ENCODE data around the gene ACOT13. TPM values are rescaled to one million over a fixed set of nuclear protein-coding genes. Genes with fewer than 3 reads are reported as not detected.

Gene ACOT13
- total and polyA plus RNA-seq, 2 donors (not counting 1 experiment from before 2014, with no cell fraction given), result 12.2 to 26.4 TPM

GRCh38 chr6:24650365-24650764 lies 16.5 kb upstream of the ACOT13 start:
- Histone ChIP-seq H3K4me3 (replicated peaks in 1 of 4; ENCODE audit: control extremely low read depth in 1 of 4, insufficient read depth in 1 of 4, low read depth in 3 of 4, low read length in 4 of 4) (no peak overlapping the region), H4K20me1 (ENCODE audit: control insufficient read depth, extremely low read depth, insufficient read depth, low read length) (no peaks in the 10 kb centered on the region), H3K27ac (ENCODE audit: insufficient read depth, low read length) (no peak overlapping the region), H3K9me3 (ENCODE audit: control insufficient read depth, insufficient read depth, low read depth, low read length) (no peaks in the 10 kb centered on the region), H3K27me3 (ENCODE audit: control insufficient read depth, insufficient read depth, low read length) (no peaks in the 10 kb centered on the region), H3K4me2 (ENCODE audit: extremely low read depth, insufficient read depth, low read length) (no peak overlapping the region), H2AFZ (ENCODE audit: low read length) (no peak overlapping the region), H3K9ac (ENCODE audit: insufficient read depth, low read length) (no peak overlapping the region), H3K4me1 (ENCODE audit: control insufficient read depth, extremely low read depth, insufficient read depth, low read length) (no peaks in the 10 kb centered on the region), H3K79me2 (ENCODE audit: control insufficient read depth, insufficient read depth, low read length) (no peaks in the 10 kb centered on the region), H3K36me3 (ENCODE audit: control insufficient read depth, insufficient read depth, low read length) (peaks cover 3% of the 10 kb centered on the region)
- TF ChIP-seq EZH2 (IDR thresholded peaks at IDR 0.05; ENCODE audit: low read length, missing control alignments), result no peak
- TF ChIP-seq CTCF (conservative IDR thresholded peaks at IDR 0.05 in 1 of 2, IDR thresholded peaks at IDR 0.05 in 1 of 2; ENCODE audit: low read depth in 1 of 2, low read length in 2 of 2), result no peak
- DNase-seq (ENCODE audit: low read depth in 2 of 2), result no peak

GRCh38 chr6:24655215-24655614 lies 11.7 kb upstream of the ACOT13 start:
- no peak for DNase-seq (ENCODE audit: low read depth in 2 of 2)
- TF ChIP-seq EZH2 (IDR thresholded peaks at IDR 0.05; ENCODE audit: low read length, missing control alignments) (no peak), CTCF (conservative IDR thresholded peaks at IDR 0.05 in 1 of 2, IDR thresholded peaks at IDR 0.05 in 1 of 2; ENCODE audit: low read depth in 1 of 2, low read length in 2 of 2) (no peak)
- Histone ChIP-seq H3K9ac (ENCODE audit: insufficient read depth, low read length) (no peak overlapping the region), H3K9me3 (ENCODE audit: control insufficient read depth, insufficient read depth, low read depth, low read length) (no peaks in the 10 kb centered on the region), H3K4me3 (replicated peaks in 1 of 4; ENCODE audit: control extremely low read depth in 1 of 4, insufficient read depth in 1 of 4, low read depth in 3 of 4, low read length in 4 of 4) (no peak overlapping the region), H4K20me1 (ENCODE audit: control insufficient read depth, extremely low read depth, insufficient read depth, low read length) (no peaks in the 10 kb centered on the region), H2AFZ (ENCODE audit: low read length) (no peak overlapping the region), H3K4me1 (ENCODE audit: control insufficient read depth, extremely low read depth, insufficient read depth, low read length) (no peaks in the 10 kb centered on the region), H3K27ac (ENCODE audit: insufficient read depth, low read length) (no peak overlapping the region), H3K79me2 (ENCODE audit: control insufficient read depth, insufficient read depth, low read length) (no peaks in the 10 kb centered on the region), H3K36me3 (ENCODE audit: control insufficient read depth, insufficient read depth, low read length) (peaks cover 5% of the 10 kb centered on the region), H3K4me2 (ENCODE audit: extremely low read depth, insufficient read depth, low read length) (no peak overlapping the region), H3K27me3 (ENCODE audit: control insufficient read depth, insufficient read depth, low read length) (no peaks in the 10 kb centered on the region)

- no peak overlapping the region for H3K4me2 ChIP-seq (ENCODE audit: extremely low read depth, insufficient read depth, low read length)
- H3K9ac ChIP-seq (ENCODE audit: insufficient read depth, low read length), result no peak overlapping the region
- peak overlapping the region; percentile 54 for H3K27ac ChIP-seq (ENCODE audit: insufficient read depth, low read length)
These were observed 8.0 kb upstream of the ACOT13 start for GRCh38 chr6:24658573-24659560.

More at GRCh38 chr6:24658573-24659560, 8.0 kb upstream of the ACOT13 start:
- peak; percentile 11 to 89 for DNase-seq (ENCODE audit: low read depth in 2 of 2)
- no peak for TF ChIP-seq CTCF (conservative IDR thresholded peaks at IDR 0.05 in 1 of 2, IDR thresholded peaks at IDR 0.05 in 1 of 2; ENCODE audit: low read depth in 1 of 2, low read length in 2 of 2)
- TF ChIP-seq EZH2 (IDR thresholded peaks at IDR 0.05; ENCODE audit: low read length, missing control alignments), result no peak
- Histone ChIP-seq H3K9me3 (ENCODE audit: control insufficient read depth, insufficient read depth, low read depth, low read length) (no peaks in the 10 kb centered on the region), H3K4me3 (replicated peaks in 1 of 4; ENCODE audit: control extremely low read depth in 1 of 4, insufficient read depth in 1 of 4, low read depth in 3 of 4, low read length in 4 of 4) (no peak overlapping the region), H3K27me3 (ENCODE audit: control insufficient read depth, insufficient read depth, low read length) (no peaks in the 10 kb centered on the region), H3K4me1 (ENCODE audit: control insufficient read depth, extremely low read depth, insufficient read depth, low read length) (no peaks in the 10 kb centered on the region), H2AFZ (ENCODE audit: low read length) (no peak overlapping the region), H4K20me1 (ENCODE audit: control insufficient read depth, extremely low read depth, insufficient read depth, low read length) (no peaks in the 10 kb centered on the region), H3K36me3 (ENCODE audit: control insufficient read depth, insufficient read depth, low read length) (peaks cover 2% of the 10 kb centered on the region), H3K79me2 (ENCODE audit: control insufficient read depth, insufficient read depth, low read length) (no peaks in the 10 kb centered on the region)

Measured in fibroblast of lung (primary cell).